Measurements from ENCODE around the gene ADGRD1.
A peak's percentile ranks its signal among the peaks of the same experiment; 100 is the strongest.

ADGRD1 gene

GRCh38 chr12:131126662-131127173 lies 173.0 kb downstream of the ADGRD1 start:
- DNase-seq: no peak

GRCh38 chr12:131128556-131128955 lies 174.8 kb downstream of the ADGRD1 start:
- DNase-seq: no peak

DNA sequence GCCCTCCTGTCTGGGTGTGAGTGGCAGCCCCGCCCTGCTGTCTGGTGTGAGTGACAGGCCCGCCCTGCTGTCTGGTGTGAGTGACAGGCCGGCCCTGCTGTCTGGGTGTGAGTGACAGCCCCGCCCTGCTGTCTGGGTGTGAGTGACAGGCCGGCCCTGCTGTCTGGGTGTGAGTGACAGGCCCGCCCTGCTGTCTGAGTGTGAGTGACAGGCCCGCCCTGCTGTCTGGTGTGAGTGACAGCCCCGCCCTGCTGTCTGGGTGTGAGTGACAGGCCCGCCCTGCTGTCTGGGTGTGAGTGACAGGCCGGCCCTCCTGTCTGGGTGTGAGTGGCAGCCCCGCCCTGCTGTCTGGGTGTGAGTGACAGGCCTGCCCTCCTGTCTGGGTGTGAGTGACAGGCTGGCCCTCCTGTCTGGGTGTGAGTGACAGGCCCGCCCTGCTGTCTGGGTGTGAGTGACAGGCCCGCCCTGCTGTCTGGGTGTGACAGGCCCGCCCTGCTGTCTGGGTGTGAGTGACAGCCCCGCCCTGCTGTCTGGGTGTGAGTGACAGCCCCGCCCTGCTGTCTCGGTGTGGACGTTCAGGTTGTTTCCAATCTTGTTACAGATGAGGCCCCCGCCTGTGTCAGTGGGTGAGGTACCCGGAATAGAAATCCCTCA lies 175.4 kb downstream of the ADGRD1 start:
- peak; percentile 22 for DNase-seq

DNA sequence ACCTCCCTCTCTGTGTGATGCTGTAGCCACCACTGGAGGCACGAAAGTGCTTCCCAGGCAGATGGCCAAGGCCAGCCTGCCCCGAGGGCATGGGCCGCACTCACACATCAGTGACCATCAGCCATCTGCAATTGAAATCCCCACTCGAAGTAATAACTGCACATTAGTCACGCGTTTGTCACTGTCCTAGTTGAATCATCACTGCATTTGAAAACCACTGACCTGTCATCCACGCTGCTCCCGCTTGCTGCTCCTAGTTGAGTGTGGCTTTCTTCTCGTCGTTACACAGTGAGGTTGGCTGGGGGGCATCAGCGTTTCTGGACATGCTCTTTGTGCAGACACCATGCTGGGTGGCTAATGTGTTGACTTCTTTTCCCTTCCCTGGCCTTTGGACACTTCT lies 176.1 kb downstream of the ADGRD1 start:
- peak; percentile 34 for DNase-seq

GRCh38 chr12:131130311-131130911 lies 176.7 kb downstream of the ADGRD1 start:
- peak; percentile 41 for DNase-seq

GRCh38 chr12:131131077-131131807 lies 177.5 kb downstream of the ADGRD1 start:
- DNase-seq: peak; percentile 36

DNA sequence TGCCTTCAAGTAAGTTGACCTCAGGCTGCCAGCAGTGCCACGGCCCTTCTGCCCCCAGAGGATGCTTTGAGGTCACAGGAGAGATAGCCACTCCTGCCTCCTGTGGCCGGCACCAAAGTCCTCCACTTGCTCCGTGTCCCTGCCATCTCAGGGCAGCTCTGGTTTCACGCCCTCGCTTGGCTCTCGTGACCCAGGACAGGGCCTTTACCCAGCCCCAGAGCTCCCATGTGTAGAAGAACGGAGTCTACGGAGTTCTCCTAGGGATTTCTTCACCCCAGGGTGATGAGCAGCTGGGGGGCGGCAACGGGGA lies 178.1 kb downstream of the ADGRD1 start:
- no peak for DNase-seq

GRCh38 chr12:131132118-131132892 lies 178.6 kb downstream of the ADGRD1 start:
- DNase-seq: peak; percentile 89

GRCh38 chr12:131133015-131133905 lies 179.6 kb downstream of the ADGRD1 start:
- peak; percentile 39 for DNase-seq

- peak; percentile 31 for DNase-seq
These were observed 180.3 kb downstream of the ADGRD1 start for GRCh38 chr12:131133994-131134393.

GRCh38 chr12:131134523-131135310 lies 181.0 kb downstream of the ADGRD1 start:
- DNase-seq: peak; percentile 20

DNA sequence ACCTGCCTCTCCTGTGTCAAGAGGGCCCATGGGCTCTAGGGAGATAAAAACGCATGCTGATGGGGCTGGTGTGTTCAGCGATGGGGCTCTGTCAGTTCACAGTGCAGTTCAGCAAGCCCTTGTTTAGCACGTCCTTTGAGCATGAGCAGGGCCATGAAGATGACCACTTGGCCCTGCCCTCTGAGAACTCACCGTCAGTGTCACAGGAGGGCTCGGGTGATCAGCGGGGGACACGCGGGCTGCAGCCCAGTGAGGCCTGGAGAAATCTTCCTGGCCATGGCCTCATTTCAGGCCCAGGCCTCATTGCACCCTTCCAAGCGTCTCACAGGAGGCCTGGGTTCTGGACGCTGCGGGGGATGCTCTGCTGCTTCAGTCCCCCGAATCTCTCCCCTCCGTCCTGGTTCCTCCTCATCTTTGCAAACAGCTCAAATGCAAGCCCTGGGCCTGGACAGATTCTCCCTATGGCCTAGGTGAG lies 181.6 kb downstream of the ADGRD1 start:
- peak; percentile 25 for DNase-seq

GRCh38 chr12:131135786-131136538 lies 182.3 kb downstream of the ADGRD1 start:
- DNase-seq: peak; percentile 36

DNA sequence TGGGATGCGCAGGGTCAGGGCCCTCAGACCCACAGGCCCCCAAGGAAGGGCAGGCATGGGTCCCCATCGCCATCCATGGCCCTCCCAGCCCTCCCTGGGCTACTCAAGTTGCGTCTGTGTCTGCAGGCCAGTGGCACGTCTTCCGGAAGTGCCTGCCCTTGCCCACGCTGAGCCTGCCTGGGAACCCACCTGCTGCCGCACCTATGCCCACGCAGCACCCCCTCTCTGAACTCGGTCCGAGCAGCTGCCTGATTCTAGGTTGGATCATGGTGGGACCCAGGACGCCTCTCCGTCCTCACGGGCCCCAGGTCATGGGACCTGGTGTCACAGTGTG lies 182.8 kb downstream of the ADGRD1 start:
- DNase-seq: peak; percentile 27

DNA sequence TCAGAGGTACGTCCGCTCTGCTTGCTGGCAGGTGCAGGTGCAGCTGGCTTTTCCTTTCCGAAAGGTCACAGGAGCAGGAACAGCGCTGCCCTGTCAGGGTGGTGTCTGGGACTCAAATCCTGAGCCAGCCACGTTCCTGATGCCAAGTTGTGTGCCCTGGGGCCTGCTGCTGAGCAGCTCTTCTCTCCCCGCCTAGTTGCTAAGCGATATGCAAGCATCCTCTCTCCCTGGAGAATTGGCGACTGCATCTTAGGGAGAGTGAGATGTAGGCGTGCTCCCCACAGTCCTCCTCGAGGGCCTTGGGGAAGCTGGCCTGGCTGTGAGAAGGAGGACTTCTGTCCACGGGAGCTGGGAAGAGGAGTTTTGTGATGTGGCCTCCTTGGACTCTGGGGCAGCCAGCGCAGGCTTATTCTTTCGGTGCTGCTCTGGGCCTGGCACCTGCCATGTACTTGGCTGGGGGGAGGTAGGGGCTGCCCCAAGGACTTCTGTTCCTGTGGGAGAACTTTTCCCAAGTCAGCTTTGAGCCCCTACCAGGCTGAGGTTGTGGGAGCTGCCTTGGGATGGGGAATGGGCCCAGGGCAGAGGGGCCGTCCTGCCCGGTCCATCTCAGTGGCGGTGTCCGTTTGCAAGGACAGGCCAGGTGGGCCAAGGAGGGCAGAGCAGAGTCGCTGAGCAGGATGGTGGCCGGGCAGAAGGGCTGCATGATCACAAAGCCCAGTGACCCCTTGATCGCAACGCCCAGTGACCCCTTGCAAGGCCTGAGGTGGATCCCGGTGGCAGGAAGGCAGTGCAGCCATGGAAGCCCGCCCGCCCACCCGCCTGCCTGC lies 183.5 kb downstream of the ADGRD1 start:
- DNase-seq: peak; percentile 38

GRCh38 chr12:131137836-131138637 lies 184.3 kb downstream of the ADGRD1 start:
- DNase-seq: peak; percentile 80

GRCh38 chr12:131138638-131139362 lies 185.1 kb downstream of the ADGRD1 start:
- peak; percentile 16 for DNase-seq
